ENCODE results near the gene GPR34.
"Not testable (repeated sequence)": the region's sequence is repeated elsewhere in the genome, so short reads cannot be mapped to it uniquely, and the experiment has no call there.

The GPR34 gene

DNA sequence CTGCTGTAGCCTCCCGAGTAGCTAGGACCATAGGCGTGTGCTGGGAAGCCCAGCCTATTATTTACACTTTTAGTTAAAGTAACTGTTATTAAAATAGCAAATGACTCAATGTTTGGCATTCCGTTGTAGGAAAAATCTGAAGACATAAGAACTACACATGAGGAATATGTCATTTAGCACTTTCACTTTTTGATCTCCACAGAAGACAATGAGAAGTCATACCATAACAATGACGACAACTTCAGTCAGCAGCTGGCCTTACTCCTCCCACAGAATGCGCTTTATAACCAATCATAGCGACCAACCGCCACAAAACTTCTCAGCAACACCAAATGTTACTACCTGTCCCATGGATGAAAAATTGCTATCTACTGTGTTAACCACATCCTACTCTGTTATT lies 6.7 kb downstream of the GPR34 start:
- DNase-seq, result no peak

DNA sequence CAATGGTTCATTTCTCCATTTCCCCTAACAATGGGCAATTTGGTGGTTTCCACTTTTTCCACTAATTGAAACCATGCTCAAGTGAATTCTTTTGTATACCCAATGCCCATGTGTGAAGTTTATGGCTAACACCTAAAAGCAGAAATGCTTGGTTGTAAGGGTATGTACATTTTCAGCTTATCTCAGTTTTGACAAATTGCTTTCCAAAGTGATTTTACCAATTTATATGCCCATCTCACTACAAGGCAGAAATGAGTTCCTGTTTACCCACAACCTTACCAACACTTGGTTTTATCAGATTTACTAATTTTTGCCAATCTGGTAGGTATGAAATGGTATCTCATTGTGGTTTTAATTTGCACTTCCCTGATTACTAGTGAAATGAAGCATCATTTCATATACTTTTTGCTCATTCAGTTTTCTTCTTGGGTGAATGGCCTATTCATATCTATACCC lies 14.8 kb downstream of the GPR34 start:
- DNase-seq, result no peak

DNA sequence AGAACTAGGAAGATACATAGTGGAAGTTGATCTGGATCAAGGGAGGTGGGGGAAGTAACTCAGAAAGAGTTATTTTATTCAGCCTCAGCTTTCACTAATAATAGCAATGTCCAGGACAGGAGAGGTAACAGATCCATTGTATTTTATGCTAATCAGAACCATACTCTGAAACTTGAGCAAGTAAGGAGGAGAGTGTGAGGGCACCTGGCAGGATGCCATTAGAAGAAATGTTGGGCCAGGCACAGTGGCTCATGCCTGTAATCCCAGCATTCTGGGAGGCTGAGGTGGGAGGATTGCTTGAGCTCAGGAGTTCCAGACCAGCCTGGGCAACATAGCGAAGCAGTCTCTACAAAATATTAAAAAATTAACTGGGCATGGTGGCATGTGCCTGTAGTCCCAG lies 16.3 kb downstream of the GPR34 start:
- no peak for DNase-seq

DNA sequence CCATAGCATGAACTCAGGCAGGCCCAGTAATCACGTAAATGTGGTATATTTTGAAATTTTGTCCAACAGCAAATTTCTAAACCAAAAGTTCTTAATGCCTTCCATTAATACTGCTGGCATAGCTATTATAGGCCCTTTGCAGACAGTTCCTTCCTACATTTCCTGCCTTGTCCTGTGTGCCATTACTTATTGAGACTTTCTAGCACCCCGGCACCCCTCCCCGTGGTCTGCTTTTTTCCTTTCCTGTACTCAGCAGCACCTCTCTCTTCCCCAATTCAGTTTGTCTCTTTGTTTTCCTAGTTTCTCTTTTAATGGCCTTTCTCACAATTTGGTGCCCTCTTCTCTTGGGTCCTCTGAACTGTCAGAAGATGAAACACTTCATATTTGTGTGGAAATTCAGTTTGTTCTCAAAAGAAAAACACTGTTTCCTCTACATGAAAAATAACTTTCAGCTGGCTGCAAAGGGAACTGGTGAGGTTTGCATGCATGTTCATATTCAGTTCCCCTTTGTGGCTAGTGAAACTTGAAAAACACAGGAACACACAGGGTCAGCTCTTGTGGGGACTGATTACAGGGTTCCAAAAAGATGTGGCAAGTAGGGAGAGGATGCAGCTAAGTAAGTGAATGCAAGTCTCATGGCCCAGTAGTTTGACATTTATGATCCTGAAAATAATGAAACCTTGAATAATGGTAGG lies 17.1 kb downstream of the GPR34 start:
- DNase-seq, result no peak

DNA sequence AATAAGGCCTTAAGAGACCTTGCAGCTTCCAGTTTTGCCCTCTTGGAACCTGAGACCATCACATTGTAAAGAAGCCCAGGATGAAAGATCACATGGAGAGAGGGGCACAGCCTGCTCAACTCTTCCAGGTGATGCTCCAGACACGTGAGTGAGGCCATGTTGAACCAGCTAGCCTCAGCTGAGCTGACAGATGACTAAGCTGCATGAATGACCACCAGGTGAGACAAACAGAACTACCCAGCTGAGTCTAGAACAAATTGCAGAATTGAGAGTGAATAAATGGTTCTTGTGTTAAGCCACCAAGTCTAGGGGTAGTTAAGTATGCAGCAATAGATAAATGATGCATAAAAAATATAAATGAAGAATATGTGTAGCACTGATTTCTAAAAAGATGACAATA lies 18.4 kb downstream of the GPR34 start:
- no peak for DNase-seq

DNA sequence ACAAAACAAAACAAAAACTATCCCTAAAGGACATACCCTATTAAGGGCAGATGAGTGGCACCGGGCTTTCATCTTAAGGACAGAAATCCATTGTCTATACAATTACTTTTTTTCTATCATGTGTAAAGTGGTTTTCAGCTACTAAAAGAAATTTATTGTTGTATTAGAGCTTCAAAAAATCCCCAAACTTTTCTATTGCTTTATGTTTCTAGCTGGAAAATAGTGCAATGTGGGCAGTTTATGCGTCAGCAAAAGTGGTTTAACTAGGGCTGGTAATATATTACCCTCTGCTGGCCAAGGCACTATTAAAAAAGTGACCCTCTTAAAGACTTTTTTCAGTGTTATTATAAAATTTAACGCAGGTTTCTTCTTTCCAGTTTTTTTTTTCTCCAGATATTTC lies 19.7 kb downstream of the GPR34 start:
- DNase-seq, result no peak

DNA sequence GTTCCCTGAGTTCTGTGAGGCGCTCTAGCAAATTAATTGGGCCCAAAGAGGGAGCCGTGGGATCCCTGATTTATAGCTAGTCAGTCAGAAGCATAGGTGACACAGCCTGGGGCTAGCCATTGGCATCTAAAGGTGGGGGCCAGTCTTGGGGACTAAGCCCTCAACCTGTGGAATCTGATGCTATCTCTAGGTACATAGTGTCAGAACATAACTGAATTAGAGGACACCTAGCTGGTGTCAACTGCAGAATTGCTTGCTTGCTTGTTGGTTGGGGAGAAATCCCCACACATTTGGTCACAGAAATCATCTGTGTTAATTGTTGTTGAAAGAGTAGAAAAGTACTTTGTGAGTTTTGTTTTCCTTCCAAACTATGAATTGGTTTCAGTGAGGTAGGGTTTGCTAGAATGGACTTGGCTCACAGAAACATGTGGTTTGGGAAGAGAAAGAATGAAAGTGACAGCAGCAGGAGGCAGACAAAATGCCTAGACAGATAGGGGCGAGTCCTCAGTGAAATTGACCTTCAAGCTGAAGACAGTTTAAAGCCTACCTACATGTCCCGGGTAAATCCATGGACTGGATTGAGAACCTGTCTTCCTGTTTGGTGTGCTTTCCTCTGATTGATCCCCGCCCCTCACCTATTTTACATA lies 22.4 kb downstream of the GPR34 start:
- no peak for DNase-seq

DNA sequence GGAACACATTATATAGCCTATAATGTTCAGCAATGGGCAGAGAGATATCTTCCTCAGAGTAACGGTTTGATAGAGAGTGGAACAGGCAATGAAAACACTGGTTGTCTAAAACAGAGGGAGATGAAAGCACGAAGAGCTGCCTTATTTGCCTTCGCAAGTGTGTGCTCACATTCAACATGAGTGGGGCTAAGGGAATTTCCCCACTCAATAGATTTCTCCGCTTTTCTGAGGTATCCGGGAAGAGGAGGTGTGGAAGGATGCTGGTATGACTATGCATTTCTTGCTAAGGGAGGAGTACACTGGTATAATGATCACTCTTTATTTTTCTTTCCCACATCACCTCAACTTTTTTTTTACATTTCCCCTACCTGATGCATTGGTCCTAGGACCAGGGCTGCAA lies 27.4 kb downstream of the GPR34 start:
- DNase-seq, result no peak

DNA sequence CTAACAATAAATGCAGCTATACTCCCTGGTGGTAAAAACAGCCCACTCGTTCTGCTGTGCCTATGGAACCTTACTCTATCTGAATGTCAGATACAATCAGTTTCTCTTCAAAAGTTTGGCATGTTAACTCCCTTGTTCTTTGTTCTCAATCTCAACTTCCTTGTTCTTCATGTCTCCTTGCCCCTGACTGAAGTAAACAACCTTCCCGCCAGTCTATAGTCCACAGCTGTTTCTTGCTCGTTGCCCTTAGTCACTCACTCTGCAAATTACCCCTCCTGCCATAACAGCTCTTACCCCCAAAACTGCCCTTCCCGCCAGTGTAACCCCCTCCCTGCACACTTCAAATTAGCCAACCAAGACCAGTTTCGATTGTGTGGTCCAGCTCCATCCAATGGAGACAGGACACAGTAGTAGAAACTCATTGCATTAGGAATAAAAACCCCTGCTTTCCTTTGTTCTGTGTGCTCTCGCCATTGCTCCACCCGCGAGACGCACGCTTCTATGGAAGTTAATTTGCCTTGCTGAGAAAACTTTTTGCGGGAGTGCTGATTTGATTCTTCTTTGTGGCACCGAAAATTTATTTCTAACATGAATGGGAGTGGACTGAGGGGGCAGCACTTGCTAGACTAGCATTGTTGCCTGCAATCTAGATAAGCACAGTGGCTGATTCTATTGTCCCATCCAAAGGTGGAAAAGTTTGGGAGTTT lies 28.1 kb downstream of the GPR34 start:
- no peak for DNase-seq

DNA sequence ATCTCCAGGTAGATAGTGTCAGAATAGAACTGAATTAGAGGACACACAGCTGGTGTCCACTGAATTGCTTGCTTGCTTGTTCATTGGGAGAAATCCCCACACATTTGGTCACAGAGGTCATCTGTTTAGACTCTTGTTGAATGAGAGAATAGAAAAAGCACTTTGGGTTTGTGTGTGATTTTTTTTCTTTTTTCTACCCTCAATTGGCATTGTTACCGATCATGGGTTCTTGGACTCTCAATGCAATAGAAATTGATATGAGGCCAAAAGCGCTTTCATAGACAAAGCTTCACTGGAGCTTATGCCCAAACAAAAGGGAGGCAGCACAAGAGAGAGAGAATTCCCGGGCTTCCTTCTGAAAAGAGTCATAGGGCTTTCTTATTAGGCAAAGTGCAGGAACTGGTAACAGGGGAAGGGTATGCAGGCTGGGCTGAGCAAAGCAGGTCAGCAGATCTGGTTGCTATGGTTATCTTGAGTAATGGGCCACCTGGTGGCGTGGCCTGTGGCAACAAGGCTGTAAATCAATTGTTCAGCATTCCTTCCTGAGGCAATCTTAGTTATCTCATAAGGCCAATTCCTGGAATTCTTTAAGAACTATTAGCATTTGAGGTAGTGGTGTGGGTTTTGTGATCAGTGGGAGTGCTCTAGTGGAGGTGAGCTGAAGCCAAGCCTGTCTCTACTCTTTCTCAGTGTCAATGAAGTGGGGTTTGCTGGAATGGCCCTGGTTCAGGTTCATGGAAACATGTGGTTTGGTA lies 29.9 kb downstream of the GPR34 start:
- no peak for DNase-seq

DNA sequence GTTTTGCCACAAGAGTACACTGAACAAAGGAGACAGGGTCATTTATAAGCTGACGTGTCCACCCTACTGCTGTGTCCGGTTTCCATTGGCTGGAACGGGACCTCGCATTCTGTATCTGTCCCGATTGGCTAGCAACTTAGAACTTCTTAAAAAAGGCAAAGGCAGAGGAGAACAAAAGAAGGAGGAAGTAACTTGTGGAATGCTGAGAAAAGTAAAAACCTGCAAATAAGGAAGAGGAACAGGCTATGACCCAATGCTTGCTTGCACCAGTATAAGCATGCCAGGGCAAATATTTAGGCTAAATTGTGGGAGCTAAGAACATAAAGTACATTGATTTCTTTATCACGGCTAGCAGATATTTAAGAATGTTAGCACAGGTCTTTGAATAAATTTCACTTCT lies 30.8 kb downstream of the GPR34 start:
- DNase-seq, result not testable (repeated sequence)

DNA sequence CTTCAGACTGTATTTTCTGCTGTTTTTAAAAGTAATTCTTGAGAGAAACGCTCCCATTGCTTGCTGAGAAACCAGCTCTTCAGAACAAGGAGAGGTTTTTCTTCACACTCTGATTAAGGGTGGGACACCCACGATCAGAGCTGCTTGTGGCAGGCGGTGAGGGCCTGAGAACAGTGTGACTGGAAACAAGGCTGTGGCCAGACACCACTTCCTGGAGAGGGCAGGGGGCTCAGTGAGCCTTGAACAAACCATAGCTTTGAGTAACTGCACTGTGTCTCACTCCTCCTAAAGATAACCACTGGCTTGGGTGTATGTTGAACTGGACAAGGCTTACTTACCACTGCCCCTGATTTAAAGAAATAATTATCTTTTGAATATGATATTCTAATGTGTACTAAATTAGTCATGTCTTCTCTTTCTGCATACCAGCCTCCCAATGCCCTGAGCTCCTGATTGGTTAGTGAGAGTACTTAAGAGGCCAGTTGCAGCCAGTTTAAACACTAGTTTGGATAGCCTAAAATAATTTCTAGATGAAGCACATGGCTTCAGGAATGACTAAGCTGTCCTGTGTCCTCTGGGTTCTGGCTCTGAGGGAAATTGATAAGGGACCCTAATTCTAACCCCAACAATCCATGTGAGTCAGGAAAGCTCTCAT lies 31.5 kb downstream of the GPR34 start:
- DNase-seq, result no peak

DNA sequence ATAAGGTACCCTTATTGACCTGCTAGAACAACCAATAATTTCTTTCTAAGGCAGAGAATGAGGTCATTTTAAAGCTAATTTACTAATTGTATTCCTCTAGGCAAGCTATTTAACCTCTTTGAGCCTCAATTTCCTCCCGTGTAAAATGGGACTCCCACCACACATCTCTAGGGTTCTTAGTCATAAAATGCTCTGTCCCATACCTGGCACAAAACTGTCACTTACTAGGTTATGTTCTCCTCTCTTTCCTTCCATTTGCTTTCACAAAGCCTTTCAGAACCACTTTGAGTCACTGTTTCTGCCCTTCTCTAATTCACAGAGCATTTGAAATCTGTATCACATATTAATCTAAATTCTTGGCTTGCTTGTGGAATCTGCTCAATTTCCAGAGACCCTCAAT lies 32.8 kb downstream of the GPR34 start:
- DNase-seq, result no peak

DNA sequence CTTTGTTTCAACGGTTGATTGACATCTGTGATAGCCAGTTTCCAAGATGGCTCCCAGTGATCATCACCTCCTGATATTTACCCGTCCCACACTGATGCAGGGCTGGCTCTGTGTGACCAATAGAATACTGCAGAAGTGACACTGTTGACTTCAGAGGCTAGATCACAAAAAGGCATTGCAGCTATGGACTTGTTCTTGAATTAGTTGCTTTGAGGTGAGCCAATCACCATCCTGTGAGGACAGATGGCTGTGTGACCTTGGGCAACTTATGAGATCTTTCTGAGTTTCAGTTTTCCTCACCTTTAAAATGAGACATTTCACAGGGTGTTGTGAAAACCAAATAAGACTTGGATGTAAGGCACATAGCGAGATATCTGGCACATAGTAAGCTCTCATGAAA lies 33.4 kb downstream of the GPR34 start:
- no peak for DNase-seq

DNA sequence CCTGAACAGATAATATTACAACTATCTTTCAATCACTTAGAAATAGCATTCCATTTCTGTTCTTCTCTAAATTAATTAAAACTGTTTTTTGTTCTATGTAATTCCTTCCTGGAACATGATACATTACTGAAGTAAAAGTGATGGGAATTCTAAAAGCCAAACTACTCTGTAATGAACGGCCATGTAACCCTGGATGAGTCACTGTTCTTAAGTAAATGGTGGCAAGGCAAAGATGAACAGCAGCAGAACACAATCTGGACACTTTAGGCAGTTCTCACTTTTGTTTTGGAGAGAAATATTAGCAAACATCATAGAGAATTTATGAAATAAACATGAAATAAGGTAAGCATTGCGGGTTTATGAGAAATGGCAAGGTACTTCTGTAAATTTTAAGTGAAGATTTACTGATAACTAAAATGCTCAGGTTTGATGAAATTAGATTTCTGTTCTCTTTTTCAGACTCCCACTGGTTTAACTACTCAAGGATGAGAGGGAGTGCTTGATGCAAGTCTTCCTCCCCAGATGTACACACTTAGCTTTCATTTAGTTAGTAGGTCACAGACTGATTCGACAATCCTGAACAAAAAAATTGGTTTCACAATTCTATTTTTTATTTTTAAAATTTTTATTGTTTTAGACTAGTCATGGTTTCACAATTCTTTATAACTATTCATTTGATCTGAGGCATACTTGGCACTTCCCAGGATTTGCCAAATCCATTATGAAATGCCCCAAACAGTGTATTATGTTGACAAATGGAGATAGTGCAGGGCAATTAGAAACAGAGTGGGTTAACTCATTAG lies 34.2 kb downstream of the GPR34 start:
- no peak for DNase-seq

DNA sequence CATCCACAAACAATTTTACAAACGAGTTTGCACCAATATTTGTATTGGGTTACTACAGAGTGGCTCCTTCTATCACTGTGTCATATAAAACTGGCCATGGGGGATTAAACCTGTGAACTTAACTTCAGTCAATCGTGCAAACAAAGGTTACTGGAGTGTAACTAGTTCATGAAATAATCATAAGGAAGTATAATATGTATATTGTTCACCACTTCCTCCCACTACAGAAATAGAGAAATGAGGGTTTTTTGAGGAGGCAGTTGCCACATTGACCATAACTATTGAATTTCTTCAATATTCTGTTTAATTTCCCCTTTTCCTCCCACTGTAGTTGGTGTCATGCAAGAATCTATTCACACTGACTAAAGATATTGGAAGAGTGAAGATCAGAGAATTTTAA lies 35.1 kb downstream of the GPR34 start, which contains the start of gene GPR82:
TSS of gene GPR82 (plus strand) at position 356 of the 400 bp plus-strand sequence. CDS start 2,846 bp downstream, outside the sequence.
- DNase-seq, result no peak

DNA sequence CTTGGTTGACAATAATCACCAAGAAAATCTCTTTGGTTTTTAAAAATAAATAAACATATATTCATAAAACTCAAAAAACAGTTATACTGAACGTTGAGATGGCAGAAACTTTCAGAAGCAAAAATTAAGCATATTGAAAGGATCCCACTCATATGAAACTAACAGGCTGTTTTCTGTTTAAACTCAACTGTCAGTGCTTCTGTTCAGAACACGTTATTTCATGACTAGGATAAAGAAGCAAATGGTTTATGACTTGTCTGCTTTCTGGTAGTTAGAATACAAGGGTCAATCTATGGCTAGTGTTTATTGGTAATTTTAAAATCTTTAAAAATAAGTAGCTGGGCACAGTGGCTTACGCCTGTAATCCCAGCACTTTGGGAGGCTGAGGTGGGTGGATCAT lies 39.4 kb downstream of the GPR34 start:
- DNase-seq, result no peak

DNA sequence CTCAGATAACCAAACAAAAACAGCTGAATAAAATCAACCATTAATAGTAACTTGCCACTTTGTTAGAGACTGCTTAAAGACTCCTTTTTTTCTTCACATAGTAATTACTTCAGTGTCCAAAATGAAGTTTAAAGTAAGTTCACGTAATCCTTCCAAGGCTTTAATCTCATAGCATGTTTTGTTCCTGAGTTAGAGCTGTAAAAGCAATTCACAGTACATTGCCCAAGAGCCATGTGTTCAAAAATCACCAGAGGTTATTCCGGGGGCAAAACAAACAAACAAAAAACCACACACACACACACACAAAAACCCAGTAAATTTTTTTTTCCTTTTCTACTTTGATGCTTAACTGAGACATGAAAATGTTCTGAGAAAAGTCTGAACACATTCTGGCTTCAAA lies 41.3 kb downstream of the GPR34 start:
- no peak for DNase-seq

DNA sequence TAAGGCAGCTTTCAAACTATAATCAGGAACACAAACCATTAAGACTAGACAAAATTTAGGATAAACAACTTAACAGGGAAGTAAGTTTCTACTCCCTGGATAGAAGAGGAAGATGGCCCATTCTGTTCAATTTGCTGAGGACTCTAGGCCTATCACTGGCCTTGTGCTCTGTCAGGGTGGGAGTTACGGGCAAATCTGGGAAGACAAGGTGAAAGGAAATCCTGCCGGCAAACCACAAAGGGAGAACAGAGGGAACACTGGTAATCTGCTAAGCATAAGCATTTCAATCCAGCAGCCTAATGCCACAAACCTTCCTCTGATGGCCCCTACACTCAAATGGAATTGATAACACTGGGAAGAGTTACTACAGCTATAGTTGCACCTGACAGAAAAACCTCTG lies 43.5 kb downstream of the GPR34 start:
- DNase-seq, result no peak

DNA sequence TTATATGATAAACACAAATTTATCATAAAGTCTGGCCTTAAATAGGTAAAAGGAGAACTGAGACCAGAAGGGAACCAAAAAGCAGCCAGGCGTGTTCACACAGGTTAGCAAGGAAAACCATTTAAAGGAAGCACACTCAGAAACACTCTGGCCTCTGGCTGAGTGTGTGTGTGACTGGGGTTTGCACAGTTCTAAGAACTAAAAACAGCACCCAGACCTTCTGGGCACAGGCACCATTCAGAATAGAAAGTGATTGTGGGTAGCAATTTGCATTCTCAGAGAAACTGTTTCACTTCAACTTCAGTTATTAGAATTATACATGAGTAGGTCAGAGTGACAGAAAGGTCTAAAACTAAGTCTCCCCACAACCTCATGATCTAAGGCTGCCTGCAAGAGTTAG lies 45.2 kb downstream of the GPR34 start:
- DNase-seq, result no peak

DNA sequence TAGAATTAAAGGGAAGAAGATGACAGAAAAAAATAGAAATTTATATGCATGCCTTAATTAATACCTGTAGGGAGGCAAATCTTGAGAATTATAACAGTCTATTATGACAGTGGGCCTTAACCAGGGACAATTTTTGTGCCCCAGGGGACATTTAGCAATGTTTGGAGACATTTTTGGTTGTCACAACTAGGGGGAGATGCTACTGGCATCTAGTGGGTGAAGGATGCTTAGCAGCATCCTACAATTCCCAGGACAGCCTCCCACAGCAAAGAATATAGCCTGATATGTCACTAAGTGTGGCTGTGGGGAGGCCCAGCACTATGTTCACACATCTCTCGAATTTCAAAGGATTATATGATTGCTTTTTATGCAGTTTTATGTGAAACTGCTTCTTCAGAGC lies 45.8 kb downstream of the GPR34 start:
- no peak for DNase-seq

DNA sequence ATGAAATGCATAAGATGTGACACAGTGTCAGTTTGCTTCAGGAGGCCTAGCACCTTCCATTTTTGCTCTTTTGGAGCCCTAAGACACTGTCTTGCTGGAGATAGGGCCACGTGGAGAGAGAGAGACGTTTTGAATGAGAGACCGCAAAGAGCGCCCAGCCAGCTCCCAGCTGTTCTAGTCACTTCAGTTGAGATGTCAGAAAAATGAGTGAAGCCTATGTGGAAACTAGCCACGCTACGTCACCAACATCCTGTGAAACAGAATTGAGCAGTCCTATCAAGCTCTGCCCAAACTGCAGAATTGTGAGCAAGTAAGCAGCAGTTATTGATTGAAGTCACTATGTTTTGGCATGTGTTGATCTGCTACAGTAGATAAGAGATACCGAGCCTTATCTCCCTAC lies 48.3 kb downstream of the GPR34 start:
- DNase-seq, result no peak

Data from amniotic stem cell (primary cell).